Sigmoid colon (tissue), 3 donors: Measurements from ENCODE around the gene NEUROD4.

Source experiments
- CTCF ChIP-seq, 4 experiments: fragments of 450-650 bp in 3 of 4; fragments of 200-600 bp in 1 of 4; IDR thresholded peaks; one replicate each; pipeline ENCODE4 v1.5.1; 2016 to 2019; ENCODE audit warnings: antibody characterized with exemption in 4 of 4, mild to moderate bottlenecking in 3 of 4, moderate library complexity in 2 of 4
- POLR2A ChIP-seq, 2 donors: fragments of 450-650 bp; IDR thresholded peaks; one replicate each; pipeline ENCODE4 v1.6.1; 2016; ENCODE audit warnings: antibody characterized with exemption in 2 of 2, mild to moderate bottlenecking in 2 of 2, moderate library complexity in 2 of 2

GRCh38 chr12:54977857-54978256 lies 41.9 kb upstream of the NEUROD4 start:
- TF ChIP-seq POLR2A (IDR thresholded peaks at IDR 0.05), result no peak
- no peak for TF ChIP-seq CTCF (IDR thresholded peaks at IDR 0.05)
